NK-92 treated with Interleukin-12 subunit alpha and Interleukin-12 subunit beta, amount 100 ng/mL, for 24 hours (cell line): ENCODE measurements around the gene CAB39L.
A peak's percentile ranks its signal among the peaks of the same experiment; 100 is the strongest.
"Not testable (repeated sequence)": the region's sequence is repeated elsewhere in the genome, so short reads cannot be mapped to it uniquely, and the experiment has no call there.

Source experiments
- DNase-seq: peaks from one replicate; lab custom pipeline; 2025; lab: John Stamatoyannopoulos, UW

The CAB39L gene

GRCh38 chr13:49308921-49309408 lies 134.9 kb downstream of the CAB39L start:
- DNase-seq, result no peak

DNA sequence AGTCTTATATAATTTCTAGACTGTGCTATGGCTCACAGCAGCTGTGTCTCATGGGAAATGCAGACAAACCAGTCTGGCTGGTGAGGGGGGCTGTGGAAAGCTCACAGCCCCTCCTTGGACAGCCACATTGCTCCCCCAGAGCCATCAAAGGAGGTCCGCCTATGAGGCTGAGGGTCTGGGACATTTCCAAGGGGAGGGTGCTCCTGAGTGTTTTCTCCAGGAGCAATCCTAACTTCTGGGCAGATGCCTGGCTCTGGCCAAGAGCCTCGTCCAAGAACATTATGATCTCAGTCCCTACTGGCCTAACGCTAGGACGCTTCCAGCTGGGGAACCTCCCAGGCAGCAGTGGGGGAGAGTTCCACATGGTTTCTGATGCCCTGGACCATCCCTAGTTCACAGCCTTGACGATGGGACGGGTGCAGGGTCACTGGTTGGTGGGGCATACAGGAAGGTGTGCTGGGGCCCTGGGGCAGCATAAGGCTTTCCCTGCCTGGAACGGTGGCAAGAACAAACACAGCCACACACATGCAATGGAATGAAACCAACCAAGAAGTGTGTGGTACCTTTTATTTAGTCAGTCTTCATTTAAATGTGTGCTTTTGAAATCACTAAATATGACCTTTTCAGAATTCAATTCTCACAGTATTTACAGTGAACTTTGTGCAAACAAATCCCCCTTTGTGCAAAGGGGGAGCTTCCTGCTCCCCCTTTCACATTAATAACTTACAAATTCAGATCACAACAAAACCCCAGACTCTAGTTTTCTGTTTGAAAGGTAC lies 135.6 kb downstream of the CAB39L start:
- no peak for DNase-seq

- DNase-seq, result no peak
Observed at GRCh38 chr13:49307365-49307764, 136.5 kb downstream of the CAB39L start.

DNA sequence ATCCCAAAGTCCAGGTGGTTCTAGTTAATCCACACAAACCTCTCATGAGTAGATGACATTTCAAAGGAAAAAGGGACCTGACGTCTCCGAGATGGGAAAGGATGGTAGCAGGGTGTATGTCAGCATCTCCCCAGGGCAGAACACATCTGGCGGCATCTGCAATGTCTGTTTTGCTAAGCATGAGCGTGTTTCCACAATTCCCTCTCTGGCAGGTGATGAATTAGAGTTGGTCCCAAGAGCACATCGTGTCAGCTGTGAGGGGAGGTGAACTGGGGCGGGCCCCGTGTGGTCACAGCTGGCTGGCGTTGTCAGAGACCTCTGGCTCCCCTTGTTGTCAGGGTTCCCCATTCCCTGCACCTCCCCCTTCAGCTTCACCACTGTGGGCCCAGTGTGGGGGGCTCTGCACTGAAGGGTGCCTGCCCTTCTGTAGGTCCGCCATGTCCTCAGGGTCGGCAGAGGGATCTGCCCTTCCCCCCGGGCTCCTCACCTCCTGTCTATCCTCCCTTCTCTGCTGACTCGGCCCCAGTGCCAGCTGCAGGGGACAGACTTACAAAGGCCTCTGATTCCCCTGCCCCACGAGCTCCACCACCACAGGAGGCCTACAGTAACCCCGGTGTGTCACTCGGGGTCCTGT lies 138.0 kb downstream of the CAB39L start:
- DNase-seq, result no peak

GRCh38 chr13:49304763-49305700 lies 138.8 kb downstream of the CAB39L start:
- DNase-seq, result no peak

DNA sequence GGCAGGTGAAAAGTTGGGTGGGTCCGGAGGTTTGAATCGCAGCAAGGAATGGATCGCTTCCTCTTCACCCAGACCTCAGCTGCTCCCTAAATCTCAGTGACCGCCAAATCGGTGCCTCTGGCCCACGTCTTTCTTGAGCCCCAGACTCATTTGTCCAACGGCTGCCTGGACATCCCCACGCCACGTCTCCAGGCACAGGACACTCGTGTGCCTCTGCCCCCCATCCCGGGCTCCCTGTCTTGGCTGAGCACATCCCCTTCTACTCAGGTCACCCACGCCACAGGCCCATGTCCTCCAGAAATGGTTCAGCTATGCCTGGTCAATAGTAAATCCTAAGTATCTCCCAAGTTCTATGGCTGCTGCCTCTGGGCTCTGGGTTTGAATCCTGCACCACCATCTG lies 139.5 kb downstream of the CAB39L start:
- DNase-seq, result no peak

GRCh38 chr13:49303533-49304252 lies 140.2 kb downstream of the CAB39L start:
- no peak for DNase-seq

DNA sequence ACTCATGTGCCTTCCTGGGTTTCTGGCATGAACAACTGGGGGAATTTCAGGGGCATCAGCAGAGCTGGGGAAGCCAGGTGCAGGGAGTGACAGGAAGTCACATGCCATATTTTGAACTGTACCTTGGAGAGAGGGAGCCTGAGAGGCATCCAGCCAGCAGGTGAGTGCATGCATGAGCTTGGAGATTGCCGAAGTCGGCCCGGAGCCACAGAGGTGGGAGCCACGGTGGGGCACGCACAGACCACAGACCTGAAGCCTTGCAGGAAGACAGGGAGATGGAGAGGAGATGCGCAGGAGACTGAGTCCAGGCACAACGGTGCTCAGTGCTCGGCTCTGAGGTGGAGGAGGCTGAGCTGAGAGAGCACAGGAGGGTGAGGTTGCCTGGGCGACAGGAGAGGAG lies 141.0 kb downstream of the CAB39L start:
- DNase-seq, result no peak

- no peak for DNase-seq
Observed at GRCh38 chr13:49302222-49302621, 141.6 kb downstream of the CAB39L start.

DNA sequence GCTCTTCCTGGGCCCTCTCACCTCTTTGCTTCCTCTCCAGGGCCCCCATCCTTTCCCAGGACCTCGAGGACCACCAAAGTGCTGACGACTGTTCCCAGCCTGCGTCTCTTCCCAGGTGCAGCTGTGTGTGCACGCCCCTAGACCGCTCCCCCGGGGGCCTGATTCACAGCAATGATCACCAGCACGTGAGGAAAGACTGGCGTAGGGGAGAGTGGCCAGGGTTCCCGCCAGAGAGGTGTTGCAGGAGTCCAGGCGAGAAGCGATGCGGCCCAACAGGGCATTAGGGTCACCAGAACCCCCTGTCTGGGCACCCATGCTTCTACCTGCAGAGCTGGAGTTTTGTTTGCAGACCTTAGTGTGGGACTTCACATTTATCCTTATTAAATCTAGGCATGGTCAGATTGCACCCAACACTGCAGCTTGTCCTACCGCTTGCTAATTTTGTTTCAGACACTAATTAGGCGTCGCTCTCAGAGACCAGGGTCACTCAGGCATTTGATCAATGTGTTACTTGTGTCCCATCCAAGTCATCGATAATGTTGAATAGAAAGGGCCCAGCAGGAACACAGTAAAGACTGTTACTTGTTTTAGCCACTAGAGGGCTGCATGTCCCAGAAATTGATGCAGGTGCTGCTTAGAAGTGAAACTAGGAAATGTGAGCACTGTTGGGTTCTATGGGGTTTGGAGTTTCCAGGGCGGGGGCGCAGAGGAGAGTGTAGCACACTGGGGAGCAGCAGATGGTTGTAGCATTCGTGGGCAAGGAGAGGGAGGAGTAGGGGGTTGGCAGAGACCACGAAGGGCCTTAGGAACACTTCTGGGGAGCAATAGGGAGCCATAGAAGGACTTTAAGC lies 142.9 kb downstream of the CAB39L start:
- DNase-seq, result peak; percentile 39

- DNase-seq, result no peak
Observed at GRCh38 chr13:49300276-49300675, 143.6 kb downstream of the CAB39L start.

DNA sequence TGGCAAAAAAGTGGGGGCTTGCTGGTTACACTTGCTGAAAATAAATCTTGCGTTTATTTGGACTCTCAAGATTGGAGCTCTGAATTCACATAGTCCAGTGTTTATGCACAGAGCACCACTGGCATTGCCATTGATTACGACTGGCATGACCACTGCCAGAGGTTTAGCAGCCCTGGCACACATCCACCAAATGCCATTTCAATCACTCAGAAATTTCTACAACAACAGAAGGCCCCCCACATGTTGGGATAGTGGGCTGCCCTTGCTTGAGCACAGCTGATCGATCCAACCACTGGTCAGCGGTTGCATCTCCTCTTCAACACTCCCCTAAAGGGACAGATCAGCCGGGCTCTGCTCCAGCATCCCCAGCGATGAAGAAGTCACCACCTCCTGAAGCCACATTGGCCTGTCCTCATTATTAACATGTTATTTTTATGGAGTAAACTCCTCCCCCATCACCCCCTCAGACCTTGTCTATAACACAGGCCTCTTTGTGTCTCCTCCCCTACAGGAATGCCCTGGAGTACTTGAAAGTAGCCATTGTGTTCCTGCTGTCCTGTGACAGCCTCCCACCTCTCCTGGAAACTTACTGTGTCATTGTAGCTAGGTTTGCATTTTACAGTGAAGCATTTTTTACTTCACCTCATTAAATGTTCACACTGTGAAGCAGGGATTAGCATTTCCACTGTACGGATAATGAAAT lies 144.8 kb downstream of the CAB39L start:
- no peak for DNase-seq

GRCh38 chr13:49298416-49298815 lies 145.4 kb downstream of the CAB39L start:
- DNase-seq, result no peak

DNA sequence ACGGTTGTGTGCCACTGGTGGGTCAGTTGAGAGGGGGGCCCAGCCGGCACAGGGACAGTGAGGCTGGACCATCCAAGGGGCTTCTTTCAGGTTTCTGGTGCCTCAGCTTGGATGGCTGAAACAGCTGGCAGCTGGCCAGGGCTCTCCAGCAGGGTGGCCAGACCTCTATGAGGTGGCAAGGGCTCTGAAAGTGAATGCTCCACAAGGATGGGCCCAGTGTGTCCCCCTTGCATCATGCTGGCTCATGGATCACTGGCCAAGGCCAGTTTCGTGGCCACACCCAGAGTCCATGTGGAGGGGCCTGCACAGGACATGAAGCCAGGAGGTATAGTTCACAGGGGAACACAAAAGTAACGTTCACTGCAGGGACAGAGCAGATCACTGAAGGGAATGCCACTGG lies 146.5 kb downstream of the CAB39L start:
- no peak for DNase-seq

GRCh38 chr13:49296659-49297058 lies 147.2 kb downstream of the CAB39L start:
- DNase-seq, result no peak

DNA sequence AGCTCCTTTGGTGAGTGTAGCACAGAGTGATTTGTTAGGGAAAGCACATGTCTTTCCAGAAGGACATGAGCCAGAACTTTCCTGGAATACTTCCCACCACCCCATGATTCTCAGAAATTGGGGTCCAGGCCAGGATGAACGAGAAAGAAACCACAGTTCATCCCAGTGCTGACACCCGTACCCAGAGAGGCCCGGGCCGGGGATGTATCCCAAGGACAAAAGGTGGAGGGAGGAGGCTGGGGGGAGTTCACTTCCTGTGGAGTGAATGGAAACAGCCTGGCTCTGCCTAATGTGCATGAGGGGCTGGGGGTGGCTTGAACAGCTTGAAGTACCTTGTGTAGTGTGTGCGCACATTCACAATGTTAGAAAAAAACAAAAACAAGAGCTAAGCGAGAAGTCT lies 148.6 kb downstream of the CAB39L start:
- DNase-seq, result no peak

- not testable (repeated sequence) for DNase-seq
Observed at GRCh38 chr13:49294723-49295122, 149.1 kb downstream of the CAB39L start.

GRCh38 chr13:49292742-49293486 lies 150.9 kb downstream of the CAB39L start:
- no peak for DNase-seq

- DNase-seq, result no peak
Observed at GRCh38 chr13:49288458-49288857, 155.4 kb downstream of the CAB39L start.
